ENCODE data around the gene NUDT22.

NUDT22 gene

GRCh38 chr11:64227405-64227956, 1.4 kb downstream of the NUDT22 start:
- no peak for DNase-seq (ENCODE audit: low read depth)

GRCh38 chr11:64229090-64229743, 3.1 kb downstream of the NUDT22 start:
- no peak for DNase-seq (ENCODE audit: low read depth)

GRCh38 chr11:64229744-64230170, 3.7 kb downstream of the NUDT22 start:
- no peak for DNase-seq (ENCODE audit: low read depth)

GRCh38 chr11:64230171-64230984, 4.3 kb downstream of the NUDT22 start, which contains the start of gene DNAJC4:
Gene DNAJC4, plus strand, starts transcription at chr11:64230548. Its CDS starts 307 bp downstream, at chr11:64230855.
- DNase-seq (ENCODE audit: low read depth): no peak

GRCh38 chr11:64230985-64231365, 4.9 kb downstream of the NUDT22 start:
- no peak for DNase-seq (ENCODE audit: low read depth)

GRCh38 chr11:64231546-64231945, 5.5 kb downstream of the NUDT22 start:
- DNase-seq (ENCODE audit: low read depth): no peak

- no peak for DNase-seq (ENCODE audit: low read depth)
Measured at GRCh38 chr11:64232182-64232966, 6.3 kb downstream of the NUDT22 start.

GRCh38 chr11:64232967-64233315, 6.9 kb downstream of the NUDT22 start:
- DNase-seq (ENCODE audit: low read depth): no peak

- DNase-seq (ENCODE audit: low read depth): no peak
Measured at GRCh38 chr11:64233913-64234586, 8.0 kb downstream of the NUDT22 start, which contains the start of gene VEGFB. Gene VEGFB, plus strand, starts transcription at chr11:64234584. Its CDS starts 250 bp downstream, at chr11:64234834.

- no peak for DNase-seq (ENCODE audit: low read depth)
Measured at GRCh38 chr11:64234647-64235379, 8.7 kb downstream of the NUDT22 start.

- no peak for DNase-seq (ENCODE audit: low read depth)
Measured at GRCh38 chr11:64235437-64236161, 9.5 kb downstream of the NUDT22 start.

- DNase-seq (ENCODE audit: low read depth): no peak
Measured at GRCh38 chr11:64237484-64237951, 11.4 kb downstream of the NUDT22 start.

- DNase-seq (ENCODE audit: low read depth): no peak
Measured at GRCh38 chr11:64238076-64238475, 12.0 kb downstream of the NUDT22 start.

GRCh38 chr11:64238999-64239398, 12.9 kb downstream of the NUDT22 start:
- no peak for DNase-seq (ENCODE audit: low read depth)

- DNase-seq (ENCODE audit: low read depth): no peak
Measured at GRCh38 chr11:64239662-64240434, 13.8 kb downstream of the NUDT22 start.

- DNase-seq (ENCODE audit: low read depth): peak; percentile 88
Measured at GRCh38 chr11:64240435-64241240, 14.6 kb downstream of the NUDT22 start, which contains the start of gene FKBP2. Gene FKBP2, plus strand, starts transcription at chr11:64241095. Its CDS starts 1,293 bp downstream, at chr11:64242388.

GRCh38 chr11:64241241-64241490, 15.1 kb downstream of the NUDT22 start:
- DNase-seq (ENCODE audit: low read depth): peak; percentile 93

- DNase-seq (ENCODE audit: low read depth): no peak
Measured at GRCh38 chr11:64241491-64242374, 15.7 kb downstream of the NUDT22 start.
